HG03060 (cell line): ENCODE measurements around the gene PEAK1.
"Not testable (repeated sequence)": the region's sequence is repeated elsewhere in the genome, so short reads cannot be mapped to it uniquely, and the experiment has no call there.

ENCODE experiments used
- ATAC-seq: cut with Tn5 transposase; IDR thresholded peaks from one replicate; pipeline ENCODE4 v1.9.1; 2021; ENCODE audit warnings: low read depth, moderate number of reproducible peaks; ENCODE audit not compliant: unreplicated experiment

The PEAK1 gene

DNA sequence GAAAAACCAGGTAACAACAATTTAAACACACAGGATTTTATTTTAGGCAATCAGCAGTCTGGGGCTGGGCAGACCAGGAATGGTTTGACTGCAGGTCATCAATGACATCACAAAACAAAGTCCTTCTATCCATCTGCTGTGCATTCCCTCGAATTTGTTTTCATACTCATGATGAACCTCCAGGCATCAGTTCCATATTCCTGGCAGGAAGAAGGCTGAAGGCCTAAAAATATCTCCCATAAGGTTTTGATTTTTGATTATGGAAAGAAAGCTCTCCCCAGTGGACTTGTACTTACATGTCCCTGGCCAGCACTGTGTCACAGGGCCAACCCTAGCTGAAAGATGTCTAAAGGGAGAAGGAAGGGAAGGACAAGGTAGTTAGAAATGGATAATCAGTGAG is 107.4 kb downstream of the PEAK1 start:
- ATAC-seq = no peak

DNA sequence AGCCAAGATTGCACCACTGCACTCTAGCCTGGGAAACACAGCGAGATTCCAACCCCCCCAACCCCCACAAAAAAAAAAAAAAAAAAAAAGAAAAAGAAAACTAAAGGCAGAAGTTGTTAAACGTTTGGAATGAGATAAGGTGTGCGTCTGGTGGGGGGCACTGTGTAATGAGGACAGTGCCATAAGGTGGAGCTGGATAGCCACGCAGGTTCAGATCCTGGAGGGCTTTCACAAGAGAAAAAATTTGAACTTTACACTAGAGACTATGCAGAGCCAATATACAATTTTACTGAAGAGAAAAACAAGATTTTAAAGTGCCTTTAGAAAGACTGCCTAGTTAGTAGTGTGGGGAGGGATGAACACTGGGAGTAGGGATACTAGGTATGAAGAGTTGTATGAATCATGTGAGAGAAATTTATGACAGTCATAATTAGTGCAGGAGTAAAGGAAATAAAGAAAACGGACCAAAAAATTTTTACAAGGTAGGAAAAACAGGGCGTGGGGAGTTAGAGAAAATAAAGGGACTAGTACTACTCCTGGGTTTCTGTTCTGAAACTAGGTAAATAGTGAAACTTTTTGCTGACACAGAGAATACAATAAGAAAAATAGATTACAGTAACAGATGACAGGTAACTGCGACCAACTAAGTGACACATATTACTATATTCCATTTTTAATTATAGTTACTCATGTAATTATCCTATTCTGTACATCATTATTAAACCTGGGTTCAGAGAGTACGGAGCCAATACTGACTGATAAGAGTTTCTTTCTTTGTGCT is 108.1 kb downstream of the PEAK1 start:
- ATAC-seq = no peak

DNA sequence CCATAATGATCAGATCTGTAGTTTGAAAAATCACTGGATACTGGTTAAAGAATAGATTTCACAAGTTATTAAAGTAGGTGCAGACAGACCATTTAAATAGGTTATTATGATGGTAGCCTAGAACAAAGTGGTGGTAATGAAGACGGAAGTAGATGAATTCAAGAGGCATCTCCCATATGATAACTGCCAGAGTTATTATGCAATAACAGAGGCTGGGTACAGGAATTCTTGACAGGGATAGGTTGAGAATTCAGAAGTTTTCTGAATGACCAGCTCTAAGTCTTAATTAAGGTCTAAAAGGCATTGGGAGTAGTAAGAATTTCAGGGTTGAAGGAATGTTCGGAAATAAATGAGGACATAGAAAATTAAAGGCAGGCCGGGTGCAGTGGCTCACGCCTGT is 108.9 kb downstream of the PEAK1 start:
- ATAC-seq = no peak

DNA sequence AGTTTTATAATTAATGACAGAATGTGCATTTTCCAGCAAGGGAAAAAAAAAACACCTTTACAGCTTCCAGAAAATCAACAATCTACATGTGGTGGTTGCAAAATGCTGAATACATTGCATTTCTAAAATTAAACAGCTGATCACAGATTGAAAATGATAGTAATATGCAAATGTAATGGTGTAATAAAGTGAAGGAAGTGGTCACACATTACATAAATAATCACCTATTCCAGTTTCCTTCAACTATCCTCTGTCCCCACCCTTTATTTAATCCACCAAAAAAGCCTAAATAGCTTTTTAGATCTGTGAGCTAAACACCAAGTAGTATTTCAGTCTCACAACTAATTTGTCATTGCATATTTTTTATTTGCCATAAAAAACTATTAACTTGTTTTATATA is 110.5 kb downstream of the PEAK1 start:
- no peak for ATAC-seq

DNA sequence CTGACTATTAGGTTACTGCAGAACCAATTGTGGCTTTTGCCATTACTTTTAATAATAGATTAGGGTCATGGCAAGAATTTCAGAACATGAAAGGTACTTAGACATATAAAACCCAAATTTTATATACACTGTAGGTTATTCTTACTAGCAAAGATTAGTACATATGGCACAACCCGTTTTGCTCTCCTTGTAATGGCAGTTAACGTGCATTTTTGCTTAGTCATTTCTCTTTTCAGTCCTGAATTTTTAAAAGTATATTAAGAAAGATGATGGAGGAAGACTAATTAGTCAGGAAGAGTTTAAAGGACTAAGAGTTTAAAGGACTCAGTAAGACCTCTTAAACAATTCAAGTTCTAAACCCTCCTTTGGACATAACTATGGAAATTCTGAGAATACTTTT is 114.0 kb downstream of the PEAK1 start:
- no peak for ATAC-seq

DNA sequence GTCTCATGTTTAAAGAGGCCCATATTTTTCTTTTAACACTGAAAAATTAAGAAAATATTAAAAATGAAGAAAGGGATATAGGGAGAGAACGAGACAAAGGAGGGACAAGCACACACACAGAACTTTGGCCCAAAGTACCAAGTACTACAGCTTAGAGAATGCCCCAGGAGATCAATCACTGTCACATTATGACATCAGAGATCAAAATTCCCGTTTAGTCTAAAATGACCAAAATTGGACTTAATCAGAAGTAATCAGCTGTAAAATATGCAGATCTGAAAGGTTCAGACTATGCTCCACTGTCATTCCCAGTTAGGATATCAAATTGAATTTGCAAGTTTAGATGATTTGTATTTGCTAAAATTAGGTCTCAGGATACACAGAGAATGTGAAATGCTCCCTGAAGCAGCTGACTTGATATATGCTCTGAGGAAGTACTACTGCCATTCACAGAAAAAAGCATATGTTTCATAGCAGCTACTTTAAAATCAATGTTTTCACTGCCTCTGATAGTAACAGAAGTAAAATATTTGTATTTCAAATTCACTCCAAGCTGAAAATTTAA is 123.0 kb downstream of the PEAK1 start:
- ATAC-seq = no peak

DNA sequence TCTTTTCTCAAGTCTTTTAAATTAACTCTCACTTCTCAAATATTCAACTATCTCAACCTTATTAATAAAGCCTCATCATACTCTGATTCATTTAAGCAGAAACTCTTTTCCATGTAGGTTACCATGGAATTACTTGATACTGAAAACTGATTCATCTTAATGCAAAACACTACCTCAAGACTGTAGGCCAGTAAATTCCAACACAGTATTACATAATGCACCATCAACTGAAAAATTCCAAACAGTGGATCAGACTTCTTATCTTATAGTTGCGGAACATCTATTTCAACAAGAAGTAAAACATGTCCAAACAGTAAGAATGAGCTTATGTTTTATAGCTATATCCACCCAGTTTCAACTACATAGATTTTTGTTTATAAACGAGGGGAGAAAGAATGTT is 124.5 kb downstream of the PEAK1 start:
- ATAC-seq = no peak

DNA sequence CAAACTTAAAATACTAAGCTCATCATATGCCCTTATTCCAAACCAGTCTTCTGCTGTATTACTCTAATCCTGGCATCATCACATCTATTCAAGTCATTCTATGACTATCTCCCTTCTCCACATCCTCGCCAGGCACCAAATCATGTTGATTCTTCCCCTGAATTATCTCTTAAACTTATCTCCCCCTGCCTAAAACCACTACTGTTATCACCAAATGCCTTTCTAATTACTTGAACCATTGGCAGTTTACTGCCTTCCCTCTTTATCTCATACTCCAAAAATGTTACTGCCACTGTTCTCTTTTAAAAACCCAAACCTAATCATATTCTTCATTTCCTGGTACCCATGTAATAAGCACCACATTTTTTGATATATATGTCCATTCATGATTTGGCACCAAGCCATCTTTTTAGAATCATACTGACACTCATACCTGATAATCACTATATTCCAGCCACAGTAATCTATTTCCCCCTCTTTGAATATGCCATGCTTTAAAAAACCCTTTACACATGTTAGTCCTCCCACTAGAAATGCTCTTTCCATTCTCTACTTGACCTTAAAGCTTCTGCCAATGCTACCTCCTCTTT is 126.8 kb downstream of the PEAK1 start:
- no peak for ATAC-seq

DNA sequence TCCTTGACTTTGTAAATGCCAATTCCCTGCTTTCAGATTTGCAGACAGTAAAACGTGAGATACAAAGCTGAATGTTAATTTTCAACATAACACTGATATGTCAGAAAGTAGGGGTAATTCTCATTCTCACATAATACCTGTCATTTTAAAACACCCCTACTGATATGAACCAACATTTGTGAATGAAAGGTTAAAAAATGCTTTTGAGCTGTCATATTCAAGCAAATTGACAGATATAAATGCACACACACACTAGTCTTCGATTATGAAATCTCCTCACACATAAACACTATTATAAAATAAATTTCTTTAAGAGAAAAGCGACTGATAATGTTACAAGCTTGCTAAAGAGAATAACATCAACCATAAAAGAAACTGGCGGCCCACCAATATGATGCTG is 128.8 kb downstream of the PEAK1 start:
- no peak for ATAC-seq

DNA sequence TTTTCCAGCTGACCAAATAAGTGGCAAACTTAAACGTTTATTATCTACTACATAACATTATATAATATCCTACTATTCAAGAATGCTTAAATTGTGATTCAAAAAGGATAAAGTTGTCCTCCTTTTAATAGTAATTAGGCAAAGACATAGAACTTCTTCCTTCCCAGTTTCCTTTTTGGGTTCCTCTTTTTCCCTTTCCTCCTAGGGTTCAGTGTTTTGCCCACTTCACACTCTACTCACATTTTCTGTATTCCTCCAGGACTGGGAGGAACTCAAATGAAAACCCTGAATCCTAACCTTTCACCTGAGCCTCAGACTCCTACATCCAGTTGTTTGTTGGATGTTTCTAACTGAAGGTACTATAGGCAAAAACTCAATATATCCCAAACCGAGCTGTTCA is 132.5 kb downstream of the PEAK1 start:
- ATAC-seq = no peak

DNA sequence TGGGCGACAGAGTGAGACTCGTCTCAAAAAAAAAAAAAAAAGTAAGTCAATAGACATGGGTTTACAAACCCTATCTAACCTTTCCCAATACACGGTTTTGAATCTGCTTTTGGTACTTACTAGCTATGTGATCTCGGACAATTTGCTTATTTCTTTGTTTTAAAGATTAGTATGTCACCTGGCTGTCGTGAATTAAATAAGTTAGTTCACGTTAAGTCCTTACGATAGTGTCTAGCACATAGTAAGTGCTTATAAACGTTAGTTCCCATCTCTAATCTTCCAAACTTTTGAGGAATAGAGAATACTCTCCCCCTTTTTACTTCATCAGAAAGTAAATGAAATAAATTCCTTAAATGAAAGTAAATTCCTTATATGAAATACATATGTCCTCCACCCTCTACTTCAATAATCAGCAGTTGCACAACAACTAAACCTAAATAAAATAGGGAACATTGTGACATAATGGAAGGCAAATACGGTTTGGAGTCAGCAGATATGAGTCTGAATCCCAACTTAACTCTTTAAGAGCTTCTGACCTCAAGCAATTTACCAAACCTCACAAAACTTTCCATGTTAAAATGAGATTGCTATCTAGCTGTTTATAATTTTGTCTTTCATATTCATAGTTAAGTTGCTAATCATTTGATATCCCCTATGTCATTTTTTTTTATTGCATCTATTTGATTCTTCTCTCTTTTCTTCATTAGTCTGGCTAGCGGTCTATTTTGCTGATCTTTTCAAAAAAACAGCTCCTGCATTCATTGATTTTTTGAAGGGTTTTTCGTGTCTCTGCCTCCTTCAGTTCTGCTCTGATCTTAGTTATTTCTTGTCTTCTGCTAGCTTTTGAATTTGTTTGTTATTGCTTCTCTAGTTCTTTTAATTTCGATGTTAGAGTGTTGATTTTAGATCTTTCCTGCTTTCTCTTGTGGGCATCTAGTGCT is 134.6 kb downstream of the PEAK1 start:
- no peak for ATAC-seq

DNA sequence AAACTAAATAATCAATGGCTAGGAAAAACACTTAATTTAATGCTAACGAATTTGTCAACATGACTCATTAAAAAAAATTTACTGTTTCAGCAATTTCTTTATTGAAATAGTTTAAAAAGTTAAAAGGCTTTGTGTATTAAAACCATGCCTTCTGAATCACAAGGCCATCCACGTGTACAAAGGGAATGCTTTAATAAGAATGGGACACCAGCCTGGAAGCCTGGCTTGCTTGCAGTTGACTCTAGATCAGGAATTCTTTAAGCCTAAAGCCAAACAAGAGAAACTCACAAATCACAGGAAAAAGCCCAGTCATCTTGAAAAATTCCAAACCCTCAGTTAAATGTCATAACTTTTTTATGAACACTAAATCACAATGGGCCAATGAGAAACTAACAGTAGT is 137.6 kb downstream of the PEAK1 start:
- no peak for ATAC-seq

DNA sequence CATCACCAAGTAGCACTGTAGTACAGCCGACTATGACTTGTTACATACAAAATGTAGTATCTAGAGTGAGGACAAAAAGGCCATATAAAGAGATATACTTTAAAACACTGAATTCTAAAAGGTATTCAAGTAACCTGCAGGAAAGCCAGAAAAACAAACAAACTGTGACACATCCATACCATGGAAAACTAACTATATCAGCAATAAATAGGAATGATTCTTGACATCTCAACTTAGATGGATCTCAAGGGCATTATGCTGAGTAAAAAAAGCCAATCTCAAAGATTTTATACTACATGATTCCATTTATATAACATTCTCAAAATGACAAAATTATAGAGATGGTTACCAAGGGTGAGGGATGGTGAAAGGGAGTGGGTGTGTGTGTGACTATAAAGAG is 143.0 kb downstream of the PEAK1 start:
- ATAC-seq = no peak

DNA sequence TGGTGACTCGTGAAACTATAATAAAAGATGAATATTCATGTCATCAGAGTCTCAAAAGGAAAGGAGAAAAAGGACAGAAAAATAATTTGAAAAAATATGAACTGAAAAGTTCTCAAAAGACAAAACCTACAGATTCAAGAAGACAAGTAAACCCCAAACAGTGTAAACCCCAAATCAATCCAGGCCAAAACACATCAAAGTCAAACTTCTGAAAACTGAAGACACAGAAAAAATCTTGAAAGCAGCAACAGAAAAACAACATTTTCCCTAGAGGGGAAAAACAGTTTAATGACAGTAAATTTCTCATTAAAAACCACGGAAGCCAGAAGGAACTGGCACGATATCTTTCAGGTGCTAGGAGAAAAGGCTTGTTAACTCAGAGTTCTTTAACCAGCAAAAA is 143.8 kb downstream of the PEAK1 start:
- no peak for ATAC-seq

DNA sequence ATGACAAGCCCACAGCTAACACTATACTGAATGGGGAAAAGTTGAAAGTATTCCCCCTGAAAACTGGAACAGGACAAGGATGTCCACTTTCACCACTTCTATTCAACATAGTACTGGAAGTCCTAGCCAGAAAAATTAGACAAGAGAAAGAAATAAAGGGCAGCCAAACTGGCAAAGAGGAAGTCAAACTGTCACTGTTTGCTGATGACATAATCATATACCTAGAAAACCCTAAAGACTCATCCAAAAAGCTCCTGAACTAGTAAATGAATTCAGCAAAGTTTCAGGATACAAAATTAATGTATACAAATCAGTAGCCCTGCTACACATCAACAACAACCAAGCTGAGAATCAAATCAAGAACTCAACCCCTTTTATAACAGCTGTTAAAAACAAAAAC is 146.8 kb downstream of the PEAK1 start:
- ATAC-seq = not testable (repeated sequence)

DNA sequence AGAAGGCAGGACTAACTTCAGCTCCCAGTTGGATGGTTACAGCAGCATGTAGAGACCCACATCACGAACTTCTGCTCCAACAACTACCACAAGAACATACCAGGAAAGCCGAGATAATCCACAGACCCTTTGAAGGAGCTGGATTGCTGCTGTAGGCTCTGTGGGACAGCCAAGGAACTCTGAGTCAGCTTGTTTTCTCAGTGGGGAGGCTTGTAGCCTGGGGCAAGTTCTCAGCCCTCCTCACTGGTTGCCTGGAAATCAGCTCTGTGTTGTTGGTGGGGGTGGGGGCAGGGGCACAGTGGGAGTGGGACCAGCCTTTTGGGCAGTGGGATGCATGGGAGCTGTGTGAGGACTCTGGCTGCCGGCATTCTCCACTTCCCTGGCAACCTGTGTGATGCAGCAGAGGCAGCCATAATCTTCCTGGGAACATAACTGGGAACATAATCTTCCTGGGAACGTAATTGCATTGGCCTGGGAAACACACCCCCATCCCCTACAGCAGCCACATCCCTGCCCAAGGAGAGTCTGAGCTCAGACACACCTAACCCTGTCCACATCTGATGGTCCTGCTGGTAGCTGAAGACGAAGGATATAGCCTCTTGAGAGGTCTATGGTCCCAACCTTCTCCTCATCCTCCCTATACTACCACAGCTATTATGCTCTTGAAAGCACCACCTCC is 153.1 kb downstream of the PEAK1 start:
- no peak for ATAC-seq

DNA sequence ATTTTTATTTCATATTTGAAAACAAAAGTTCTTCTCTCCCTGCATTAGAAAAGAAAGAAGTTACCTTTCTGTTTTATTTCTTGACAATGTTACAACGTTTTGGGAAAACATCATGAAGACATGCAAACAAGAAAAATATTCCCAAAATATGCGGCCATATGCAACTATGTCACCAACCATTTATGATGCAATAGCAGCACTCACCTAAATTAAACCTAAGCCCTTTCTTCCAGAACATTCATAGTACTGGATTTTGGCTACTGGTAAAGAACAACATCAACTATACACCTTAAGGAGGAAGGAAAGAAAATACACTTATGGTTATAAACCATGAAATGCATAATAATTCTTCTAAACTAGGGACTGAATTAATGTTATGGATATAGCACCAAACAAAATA is 164.5 kb downstream of the PEAK1 start:
- no peak for ATAC-seq

DNA sequence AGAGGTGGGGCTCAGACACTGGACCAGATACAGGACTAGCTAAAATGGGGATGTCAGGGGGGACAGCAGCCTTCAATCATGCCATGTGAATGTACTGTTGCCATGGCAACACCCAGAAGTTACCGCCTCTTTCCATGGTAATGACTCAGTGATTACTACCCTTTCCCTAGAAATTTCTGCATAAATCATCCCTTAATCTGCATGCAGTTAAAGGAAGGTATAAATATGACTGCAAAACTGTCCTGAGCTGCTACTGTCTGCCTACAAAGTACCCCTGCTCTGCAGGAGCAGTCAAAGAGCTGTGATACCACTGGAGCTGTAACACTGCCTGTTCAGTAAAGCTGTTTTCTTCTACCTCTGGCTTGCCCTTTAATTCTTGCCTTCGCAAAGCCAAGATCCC is 168.2 kb downstream of the PEAK1 start:
- no peak for ATAC-seq

DNA sequence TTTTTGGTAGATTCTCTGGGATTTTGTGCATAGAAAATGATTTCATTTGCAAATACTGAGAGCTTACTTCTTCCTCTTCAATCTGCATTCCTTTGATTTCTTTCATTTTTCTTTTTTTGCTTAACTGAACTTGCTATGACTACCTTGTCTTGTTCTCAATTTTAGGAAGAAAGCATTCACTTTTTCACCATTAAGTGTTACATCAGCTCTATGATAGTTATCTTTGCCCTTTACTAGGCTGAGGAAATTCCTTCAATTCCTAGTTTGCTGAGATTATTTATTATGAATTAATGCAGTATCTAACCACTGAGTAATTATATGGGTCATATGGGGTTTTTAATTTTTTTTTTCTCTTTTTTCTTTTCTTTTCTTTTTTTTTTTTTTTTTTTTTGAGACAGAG is 172.8 kb downstream of the PEAK1 start:
- no peak for ATAC-seq

DNA sequence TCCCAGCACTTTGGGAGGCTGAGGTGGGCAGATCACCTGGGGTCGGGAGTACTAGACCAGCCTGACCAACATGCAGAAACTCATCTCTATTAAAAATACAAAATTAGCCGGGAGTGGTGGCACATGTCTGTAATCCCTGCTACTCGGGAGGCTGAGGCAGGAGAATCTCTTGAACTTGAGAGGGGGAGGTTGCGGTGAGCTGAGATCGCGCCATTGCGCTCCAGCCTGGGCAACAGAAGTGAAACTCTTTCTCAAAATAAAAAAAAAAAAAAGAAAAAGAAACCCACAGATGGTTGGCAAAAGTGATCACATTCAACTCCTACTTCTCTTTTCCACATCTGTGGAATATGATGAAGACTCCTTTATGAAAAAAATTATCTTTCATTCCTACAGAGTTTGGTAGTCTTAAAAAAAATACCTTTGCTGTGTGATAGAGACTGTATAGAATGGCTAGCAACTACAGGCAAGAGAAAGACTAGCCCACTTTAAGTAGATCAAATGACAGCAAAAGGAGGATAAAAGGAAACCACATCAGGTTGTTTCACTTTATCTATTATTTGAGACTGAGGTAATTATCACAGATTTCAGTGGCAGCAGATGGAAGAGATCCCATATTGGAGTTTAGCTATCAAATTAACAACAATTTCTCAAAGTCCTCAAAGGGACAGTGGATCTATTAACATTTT is 176.0 kb downstream of the PEAK1 start:
- no peak for ATAC-seq
